Muscle layer of colon (tissue), 2 donors: ENCODE data around the gene RETREG1.
"Not testable (repeated sequence)": the region's sequence is repeated elsewhere in the genome, so short reads cannot be mapped to it uniquely, and the experiment has no call there.

Experiments
- H3K27ac ChIP-seq: one replicate; pipeline ENCODE4 v1.7.0; 2013; ENCODE audit warnings: low read depth, mild to moderate bottlenecking, low read length, moderate library complexity
- H3K27me3 ChIP-seq, 2 donors: one replicate each; pipeline ENCODE4 v1.7.0; 2013; ENCODE audit warnings: low read length in 2 of 2, mild to moderate bottlenecking in 2 of 2; ENCODE audit not compliant: insufficient read depth in 2 of 2, control insufficient read depth in 1 of 2
- H3K36me3 ChIP-seq: one replicate; pipeline ENCODE4 v1.7.0; 2013; ENCODE audit warnings: mild to moderate bottlenecking, low read length; ENCODE audit not compliant: insufficient read depth
- H3K4me1 ChIP-seq: one replicate; pipeline ENCODE4 v1.7.0; 2013; ENCODE audit warnings: mild to moderate bottlenecking, low read length; ENCODE audit not compliant: insufficient read depth
- H3K4me3 ChIP-seq, 2 donors: one replicate each; pipeline ENCODE4 v1.7.0; 2013; ENCODE audit warnings: low read length in 2 of 2, low read depth in 1 of 2, mild to moderate bottlenecking in 1 of 2, moderate library complexity in 1 of 2
- H3K9ac ChIP-seq: one replicate; pipeline ENCODE4 v1.7.0; 2013; ENCODE audit warnings: low read length
- H3K9me3 ChIP-seq: one replicate; pipeline ENCODE4 v1.7.0; 2013; ENCODE audit warnings: mild to moderate bottlenecking, low read length
- donor health status: abdominal sarcoma.
- donor health status: Adenocarcinoma of cecum.

The RETREG1 gene

GRCh38 chr5:16456103-16456832 is 160.5 kb downstream of the RETREG1 start:
- H3K27ac ChIP-seq: no peak overlapping the region
- peaks cover 11% of the 10 kb centered on the region for H3K4me1 ChIP-seq
- H3K9ac ChIP-seq: no peak overlapping the region
- no peaks in the 10 kb centered on the region for H3K9me3 ChIP-seq
- peaks cover 50% of the 10 kb centered on the region for H3K36me3 ChIP-seq
- H3K27me3 ChIP-seq: no peaks in the 10 kb centered on the region
- H3K4me3 ChIP-seq: no peak overlapping the region

DNA sequence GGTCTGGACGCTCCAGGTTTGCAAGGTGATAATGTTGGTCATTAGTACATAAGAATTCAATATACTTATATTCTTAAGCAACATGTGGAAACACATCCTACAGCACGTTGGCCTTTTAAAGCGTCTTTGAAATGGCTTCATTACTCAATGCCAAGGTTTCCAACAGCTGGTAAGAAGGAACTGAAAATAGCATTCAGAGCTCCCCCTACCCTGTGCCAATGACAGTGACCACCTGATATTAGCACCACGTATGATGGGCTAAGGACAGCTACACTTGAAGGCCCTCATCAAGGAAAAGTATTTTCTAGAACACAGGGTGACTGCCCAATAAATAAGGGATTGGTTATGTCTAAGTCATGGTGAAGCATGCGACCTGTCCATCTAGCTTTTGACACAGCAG is 161.1 kb downstream of the RETREG1 start:
- Histone ChIP-seq H3K9me3 (no peaks in the 10 kb centered on the region), H3K36me3 (peaks cover 50% of the 10 kb centered on the region), H3K27me3 (no peaks in the 10 kb centered on the region), H3K4me1 (peaks cover 11% of the 10 kb centered on the region), H3K4me3 (no peak overlapping the region), H3K27ac (no peak overlapping the region), H3K9ac (no peak overlapping the region)

GRCh38 chr5:16454686-16455085 is 162.1 kb downstream of the RETREG1 start:
- H3K9ac ChIP-seq: no peak overlapping the region
- H3K4me1 ChIP-seq: peaks cover 11% of the 10 kb centered on the region
- no peak overlapping the region for H3K4me3 ChIP-seq
- no peaks in the 10 kb centered on the region for H3K27me3 ChIP-seq
- H3K27ac ChIP-seq: no peak overlapping the region
- H3K36me3 ChIP-seq: peaks cover 47% of the 10 kb centered on the region
- no peaks in the 10 kb centered on the region for H3K9me3 ChIP-seq

GRCh38 chr5:16453609-16454008 is 163.2 kb downstream of the RETREG1 start:
- Histone ChIP-seq H3K4me3 (no peak overlapping the region), H3K36me3 (peaks cover 38% of the 10 kb centered on the region), H3K4me1 (peaks cover 11% of the 10 kb centered on the region), H3K27ac (no peak overlapping the region), H3K9me3 (no peaks in the 10 kb centered on the region), H3K27me3 (no peaks in the 10 kb centered on the region), H3K9ac (no peak overlapping the region)

GRCh38 chr5:16450163-16450562 is 166.6 kb downstream of the RETREG1 start:
- Histone ChIP-seq H3K36me3 (peaks cover 22% of the 10 kb centered on the region), H3K27ac (no peak overlapping the region), H3K4me3 (no peak overlapping the region), H3K27me3 (no peaks in the 10 kb centered on the region), H3K9me3 (no peaks in the 10 kb centered on the region), H3K4me1 (no peaks in the 10 kb centered on the region), H3K9ac (no peak overlapping the region)

- Histone ChIP-seq H3K4me3 (no peak overlapping the region), H3K36me3 (peaks cover 19% of the 10 kb centered on the region), H3K4me1 (no peaks in the 10 kb centered on the region), H3K9me3 (no peaks in the 10 kb centered on the region), H3K27ac (no peak overlapping the region), H3K9ac (no peak overlapping the region), H3K27me3 (no peaks in the 10 kb centered on the region)
Observed at GRCh38 chr5:16446993-16447392, 169.8 kb downstream of the RETREG1 start.

DNA sequence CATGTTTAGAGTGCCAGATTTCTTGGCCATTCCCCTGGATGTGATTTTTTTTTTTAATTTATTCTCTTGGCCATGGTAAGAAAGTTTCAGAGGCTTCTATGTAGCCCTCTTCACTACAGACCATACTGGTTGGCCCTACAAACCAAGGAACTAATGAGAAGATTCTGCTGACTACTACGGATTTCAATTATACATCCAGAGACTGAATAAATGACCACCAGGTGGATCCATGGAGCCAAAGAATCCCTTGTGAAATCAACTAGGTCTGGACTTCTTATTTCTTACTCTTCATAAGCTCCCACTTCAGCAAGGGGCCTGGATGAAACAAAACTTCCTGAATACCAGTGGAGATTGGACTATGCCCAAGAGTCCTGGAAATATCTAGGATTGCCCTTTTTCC is 178.8 kb downstream of the RETREG1 start:
- Histone ChIP-seq H3K27ac (no peak overlapping the region), H3K4me1 (no peaks in the 10 kb centered on the region), H3K9ac (no peak overlapping the region), H3K4me3 (no peak overlapping the region), H3K27me3 (no peaks in the 10 kb centered on the region), H3K36me3 (no peaks in the 10 kb centered on the region), H3K9me3 (no peaks in the 10 kb centered on the region)

- H3K27ac ChIP-seq, H3K9ac ChIP-seq, H3K4me1 ChIP-seq, H3K9me3 ChIP-seq, H3K27me3 ChIP-seq, H3K4me3 ChIP-seq, H3K36me3 ChIP-seq: not testable (repeated sequence)
Observed at GRCh38 chr5:16436065-16436682, 180.6 kb downstream of the RETREG1 start.

- no peak overlapping the region for H3K4me3 ChIP-seq
- no peak overlapping the region for H3K9ac ChIP-seq
- H3K9me3 ChIP-seq: no peaks in the 10 kb centered on the region
- H3K27me3 ChIP-seq: no peaks in the 10 kb centered on the region
- no peaks in the 10 kb centered on the region for H3K36me3 ChIP-seq
- no peak overlapping the region for H3K27ac ChIP-seq
- H3K4me1 ChIP-seq: no peaks in the 10 kb centered on the region
Observed at GRCh38 chr5:16431490-16431889, 185.3 kb downstream of the RETREG1 start.

GRCh38 chr5:16430349-16431089 is 186.3 kb downstream of the RETREG1 start:
- H3K36me3 ChIP-seq: no peaks in the 10 kb centered on the region
- no peaks in the 10 kb centered on the region for H3K4me1 ChIP-seq
- no peaks in the 10 kb centered on the region for H3K27me3 ChIP-seq
- no peak overlapping the region for H3K27ac ChIP-seq
- H3K4me3 ChIP-seq: no peak overlapping the region
- no peaks in the 10 kb centered on the region for H3K9me3 ChIP-seq
- H3K9ac ChIP-seq: no peak overlapping the region

- H3K27ac ChIP-seq: no peak overlapping the region
- no peaks in the 10 kb centered on the region for H3K4me1 ChIP-seq
- H3K4me3 ChIP-seq: no peak overlapping the region
- no peaks in the 10 kb centered on the region for H3K9me3 ChIP-seq
- no peak overlapping the region for H3K9ac ChIP-seq
- no peaks in the 10 kb centered on the region for H3K27me3 ChIP-seq
- no peaks in the 10 kb centered on the region for H3K36me3 ChIP-seq
Observed at GRCh38 chr5:16428359-16428758, 188.4 kb downstream of the RETREG1 start.
